Measurements from ENCODE around the gene SPEF1. TPM values are rescaled to one million over a fixed set of nuclear protein-coding genes. Genes with fewer than 3 reads are reported as not detected.

Gene SPEF1
- total and polyA plus RNA-seq, 10 of the 15 experiments (the other 5 are each of a cell fraction or from before 2014, with no cell fraction given) = 0.12 TPM; not detected in 9

DNA sequence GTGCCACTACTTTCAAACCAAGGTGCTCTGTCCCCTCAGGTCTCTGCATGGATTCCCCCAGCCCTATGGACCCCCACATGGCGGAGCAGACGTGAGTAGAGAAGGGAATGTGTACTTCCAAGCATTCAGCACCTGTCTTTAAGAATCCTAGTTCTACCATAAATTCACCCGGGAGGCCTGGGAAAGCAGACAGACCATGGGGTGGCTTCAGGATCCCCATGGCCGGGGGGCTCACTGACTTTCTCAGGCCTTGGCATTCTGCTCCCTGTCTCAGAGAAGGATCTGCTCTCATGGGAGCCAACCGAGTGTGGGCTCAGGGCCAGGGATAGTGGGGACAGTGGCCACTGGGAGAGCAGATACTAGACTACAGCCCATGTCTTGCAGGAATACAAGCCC, 17.1 kb upstream of the SPEF1 start:
- Histone ChIP-seq H4K20me1 (ENCODE audit: control insufficient read depth, insufficient read depth) (no peaks in the 10 kb centered on the region), H3K79me2 (ENCODE audit: control insufficient read depth, insufficient read depth, low read length) (peaks cover 18% of the 10 kb centered on the region), H3K9me3 (replicated peaks; ENCODE audit: control insufficient read depth, insufficient read depth, low read length) (no peaks in the 10 kb centered on the region), H3K27ac (ENCODE audit: control insufficient read depth, insufficient read depth) (peak overlapping the region; percentile 53), H2AFZ (ENCODE audit: control insufficient read depth, low read depth, low read length) (no peak overlapping the region), H3K36me3 (ENCODE audit: control insufficient read depth in 2 of 2, insufficient read depth in 2 of 2, low read length in 1 of 2) (peaks cover 11 to 16% of the 10 kb centered on the region in 2 experiments), H3K9ac (ENCODE audit: control insufficient read depth, insufficient read depth, low read length) (peak overlapping the region; percentile 68; the same call in 1 of the 2 replicates), H3K27me3 (replicated peaks in 1 of 2; ENCODE audit: control insufficient read depth in 2 of 2, insufficient read depth in 2 of 2, low read length in 1 of 2) (no peaks in the 10 kb centered on the region), H3K4me2 (ENCODE audit: control insufficient read depth, insufficient read depth) (peak overlapping the region; percentile 85), H3K4me1 (ENCODE audit: control insufficient read depth, insufficient read depth, low read length) (peaks cover 45% of the 10 kb centered on the region), H3K4me3 (peak overlapping the region; percentile 77; the same call in 1 of the 2 replicates)
- no peak for ATAC-seq
- ChIA-PET CTCF (interaction anchor here (0.6 to 3.8 kb wide), 3 partner anchors 10 to 82 kb away, joined by 3 to 33 read pairs (median 3); partner anchors contain the start of gene AP5S1), POLR2A (interaction anchor here (0.7 to 1.0 kb wide), 4 partner anchors 14 to 502 kb away, joined by 4 to 6 read pairs (median 6); no protein-coding TSS in a partner anchor), SMC1A (ENCODE audit: uncharacterized antibody, unreplicated experiment) (no interaction called here), RAD21 (ENCODE audit: unreplicated experiment) (interaction anchor here (0.7 kb wide), 1 partner anchor 12 kb away, joined by 6 read pairs; the partner anchor contains the start of gene CENPB)
- FAIRE-seq = no peak
- intact Hi-C loops (cut with micrococcal nuclease; ENCODE audit: unreplicated experiment) = loop anchor here (2.0 to 5.0 kb wide), 2 partner anchors 22 to 109 kb away; partner anchors contain the start of gene AP5S1
- 37% methylated on average over 5 of the region's 5 CpGs for WGBS (ENCODE audit: insufficient coverage, insufficient replicate concordance, low lambda C conversion rate, missing lambda C conversion rate)
- BruUV-seq (replicated peaks) = TSS peak; percentile 57
- in situ Hi-C loops (cut with MboI) = no loop called here
- DNase-seq (ENCODE audit: low read depth, low spot score) = no peak
- TF ChIP-seq POLR2A (IDR thresholded peaks at IDR 0.05; ENCODE audit: low read depth, low read length) (no peak), TARDBP (IDR thresholded peaks at IDR 0.05; ENCODE audit: borderline replicate concordance) (no peak), NFYB (IDR thresholded peaks at IDR 0.05; ENCODE audit: insufficient read depth, low read depth, low read length) (no peak), HCFC1 (IDR thresholded peaks at IDR 0.05; ENCODE audit: low read length) (no peak), E2F4 (IDR thresholded peaks at IDR 0.05; ENCODE audit: low read depth, low read length) (no peak), FOXM1 (IDR thresholded peaks at IDR 0.05; ENCODE audit: low read depth, low read length) (no peak), ZNF24 (IDR thresholded peaks at IDR 0.05) (no peak), SIX5 (IDR thresholded peaks at IDR 0.05; ENCODE audit: low read depth, low read length, severe bottlenecking) (no peak), CHD4 (IDR thresholded peaks at IDR 0.05) (no peak), HDAC6 (IDR thresholded peaks at IDR 0.05; ENCODE audit: unreplicated experiment) (no peak), HDAC2 (IDR thresholded peaks at IDR 0.05) (no peak), KDM1A (IDR thresholded peaks at IDR 0.05; ENCODE audit: borderline replicate concordance) (no peak), TCF12 (IDR thresholded peaks at IDR 0.05; ENCODE audit: low read depth, low read length) (no peak), PAX5 (IDR thresholded peaks at IDR 0.05; ENCODE audit: borderline replicate concordance, low read depth, low read length) (no peak), ELK1 (IDR thresholded peaks at IDR 0.05; ENCODE audit: low read depth, low read length) (no peak), ZNF217 (IDR thresholded peaks at IDR 0.05) (no peak), NFXL1 (IDR thresholded peaks at IDR 0.05; ENCODE audit: borderline replicate concordance) (no peak)
- TF ChIP-seq, protein P1, sequence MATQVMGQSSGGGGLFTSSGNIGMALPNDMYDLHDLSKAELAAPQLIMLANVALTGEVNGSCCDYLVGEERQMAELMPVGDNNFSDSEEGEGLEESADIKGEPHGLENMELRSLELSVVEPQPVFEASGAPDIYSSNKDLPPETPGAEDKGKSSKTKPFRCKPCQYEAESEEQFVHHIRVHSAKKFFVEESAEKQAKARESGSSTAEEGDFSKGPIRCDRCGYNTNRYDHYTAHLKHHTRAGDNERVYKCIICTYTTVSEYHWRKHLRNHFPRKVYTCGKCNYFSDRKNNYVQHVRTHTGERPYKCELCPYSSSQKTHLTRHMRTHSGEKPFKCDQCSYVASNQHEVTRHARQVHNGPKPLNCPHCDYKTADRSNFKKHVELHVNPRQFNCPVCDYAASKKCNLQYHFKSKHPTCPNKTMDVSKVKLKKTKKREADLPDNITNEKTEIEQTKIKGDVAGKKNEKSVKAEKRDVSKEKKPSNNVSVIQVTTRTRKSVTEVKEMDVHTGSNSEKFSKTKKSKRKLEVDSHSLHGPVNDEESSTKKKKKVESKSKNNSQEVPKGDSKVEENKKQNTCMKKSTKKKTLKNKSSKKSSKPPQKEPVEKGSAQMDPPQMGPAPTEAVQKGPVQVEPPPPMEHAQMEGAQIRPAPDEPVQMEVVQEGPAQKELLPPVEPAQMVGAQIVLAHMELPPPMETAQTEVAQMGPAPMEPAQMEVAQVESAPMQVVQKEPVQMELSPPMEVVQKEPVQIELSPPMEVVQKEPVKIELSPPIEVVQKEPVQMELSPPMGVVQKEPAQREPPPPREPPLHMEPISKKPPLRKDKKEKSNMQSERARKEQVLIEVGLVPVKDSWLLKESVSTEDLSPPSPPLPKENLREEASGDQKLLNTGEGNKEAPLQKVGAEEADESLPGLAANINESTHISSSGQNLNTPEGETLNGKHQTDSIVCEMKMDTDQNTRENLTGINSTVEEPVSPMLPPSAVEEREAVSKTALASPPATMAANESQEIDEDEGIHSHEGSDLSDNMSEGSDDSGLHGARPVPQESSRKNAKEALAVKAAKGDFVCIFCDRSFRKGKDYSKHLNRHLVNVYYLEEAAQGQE (IDR thresholded peaks at IDR 0.05; ENCODE audit: low read depth, low read length) = no peak
- TF ChIP-seq, protein P2, sequence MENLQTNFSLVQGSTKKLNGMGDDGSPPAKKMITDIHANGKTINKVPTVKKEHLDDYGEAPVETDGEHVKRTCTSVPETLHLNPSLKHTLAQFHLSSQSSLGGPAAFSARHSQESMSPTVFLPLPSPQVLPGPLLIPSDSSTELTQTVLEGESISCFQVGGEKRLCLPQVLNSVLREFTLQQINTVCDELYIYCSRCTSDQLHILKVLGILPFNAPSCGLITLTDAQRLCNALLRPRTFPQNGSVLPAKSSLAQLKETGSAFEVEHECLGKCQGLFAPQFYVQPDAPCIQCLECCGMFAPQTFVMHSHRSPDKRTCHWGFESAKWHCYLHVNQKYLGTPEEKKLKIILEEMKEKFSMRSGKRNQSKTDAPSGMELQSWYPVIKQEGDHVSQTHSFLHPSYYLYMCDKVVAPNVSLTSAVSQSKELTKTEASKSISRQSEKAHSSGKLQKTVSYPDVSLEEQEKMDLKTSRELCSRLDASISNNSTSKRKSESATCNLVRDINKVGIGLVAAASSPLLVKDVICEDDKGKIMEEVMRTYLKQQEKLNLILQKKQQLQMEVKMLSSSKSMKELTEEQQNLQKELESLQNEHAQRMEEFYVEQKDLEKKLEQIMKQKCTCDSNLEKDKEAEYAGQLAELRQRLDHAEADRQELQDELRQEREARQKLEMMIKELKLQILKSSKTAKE (IDR thresholded peaks at IDR 0.05; ENCODE audit: low read depth, poor library complexity, severe bottlenecking) = no peak
